K562 (cell line): ENCODE data around the gene PTPRB. TPM values are rescaled to one million over a fixed set of nuclear protein-coding genes. Genes with fewer than 3 reads are reported as not detected.
A peak's percentile ranks its signal among the peaks of the same experiment; 100 is the strongest.

Experiments
- ATAC-seq: fragments of 200-7000 bp; cut with Tn5 transposase; 3 replicates; pipeline ENCODE4 v1.9.1; 2020; ENCODE audit warnings: moderate library complexity
- BruUV-seq: library from RNA; stranded (reverse); fragments of 400-500 nt; replicated peaks from 2 replicates; lab custom pipeline; 2021; lab: Mats Ljungman, UMichigan
- CTCF ChIA-PET: fragments of 300-600 bp; formaldehyde crosslinking; extraction: SDS; loops from one replicate; lab custom pipeline; 2021; ENCODE audit warnings: low intra/inter-chr PET ratio; lab: Yijun Ruan, JAX
- POLR2A ChIA-PET: fragments of 300-600, 350-650 bp; sonication (Branson Sonifier 250); formaldehyde crosslinking; extraction: SDS; loops from one replicate; lab custom pipeline; 2021; ENCODE audit warnings: antibody characterized with exemption, inconsistent platforms; lab: Yijun Ruan, JAX
- DNase-seq, 4 experiments: peaks; one replicate each; pipeline versions ENCODE4 v3.0.0 to v3.0.0-alpha.2; 2011 to 2018; ENCODE audit warnings: low spot score in 3 of 4, mixed read lengths in 3 of 4; ENCODE audit errors: extremely low read depth in 1 of 4
- FAIRE-seq: peaks from 2 replicates; lab custom pipeline; 2011; peaks lifted over from hg19 to GRCh38; lab: Jason Lieb, UNC
- H2AFZ ChIP-seq: 2 replicates; pipeline ENCODE4 v1.6.0; 2011; ENCODE audit warnings: low read depth, low read length, control low read depth, inconsistent platforms
- H3K27ac ChIP-seq: fragments of 200-600 bp; 3 replicates; pipeline ENCODE4 v1.8.0; 2011; ENCODE audit warnings: low read depth, mild to moderate bottlenecking, control low read depth, inconsistent platforms, low read length, moderate library complexity, mixed read lengths; ENCODE audit errors: extremely low read depth
- H3K27me3 ChIP-seq, 2 experiments: fragments of 300-600 bp in 1 of 2; 2 replicates in 1 of 2; 3 replicates in 1 of 2; pipeline versions ENCODE4 v1.6.0 to v1.8.0; 2011; ENCODE audit warnings: inconsistent platforms in 2 of 2, low read length in 2 of 2, mild to moderate bottlenecking in 1 of 2, mixed read lengths in 1 of 2, moderate library complexity in 1 of 2; ENCODE audit not compliant: control insufficient read depth in 2 of 2, insufficient read depth in 2 of 2
- H3K36me3 ChIP-seq: fragments of 300-600 bp; 3 replicates; pipeline ENCODE4 v1.8.0; 2011; ENCODE audit warnings: mild to moderate bottlenecking, low read length, inconsistent platforms; ENCODE audit not compliant: control insufficient read depth, insufficient read depth
- H3K4me1 ChIP-seq, 2 experiments: fragments of 200-600 bp in 1 of 2; replicated peaks in 1 of 2; 2 replicates in 1 of 2; 3 replicates in 1 of 2; pipeline versions ENCODE4 v1.5.1 to v1.8.0; 2011; ENCODE audit warnings: inconsistent platforms in 2 of 2, low read length in 2 of 2, mild to moderate bottlenecking in 1 of 2, mixed read lengths in 1 of 2, moderate library complexity in 1 of 2; ENCODE audit not compliant: control insufficient read depth in 2 of 2, insufficient read depth in 2 of 2
- H3K4me2 ChIP-seq: 2 replicates; pipeline ENCODE4 v1.6.1; 2011; ENCODE audit warnings: low read length, control low read depth, inconsistent platforms, mixed read lengths; ENCODE audit not compliant: insufficient read depth
- H3K4me3 ChIP-seq: fragments of 200-600 bp; sonication (generic), shearing (Covaris generic); 2 replicates; pipeline ENCODE4 v1.5.1; 2016; ENCODE audit warnings: control low read depth, inconsistent platforms
- H3K79me2 ChIP-seq: fragments of 200-600 bp; 3 replicates; pipeline ENCODE4 v1.8.0; 2011; ENCODE audit warnings: low read length, inconsistent platforms; ENCODE audit not compliant: control insufficient read depth, insufficient read depth
- H3K9ac ChIP-seq, 2 experiments: 2 replicates each; pipeline versions ENCODE4 v1.6.0 to v1.6.1; 2011; ENCODE audit warnings: low read depth in 2 of 2, low read length in 2 of 2, control low read depth in 1 of 2, inconsistent platforms in 1 of 2, mild to moderate bottlenecking in 1 of 2, mixed read lengths in 1 of 2; ENCODE audit not compliant: insufficient read depth in 1 of 2
- H3K9me1 ChIP-seq: one replicate; pipeline ENCODE4 v1.6.0; 2011; ENCODE audit warnings: inconsistent platforms, mild to moderate bottlenecking, low read length, moderate library complexity; ENCODE audit not compliant: control insufficient read depth, insufficient read depth
- H3K9me3 ChIP-seq: replicated peaks from 2 replicates; pipeline ENCODE4 v1.5.1; 2011; ENCODE audit warnings: low read depth, low read length, inconsistent platforms; ENCODE audit not compliant: control insufficient read depth, insufficient read depth
- H4K20me1 ChIP-seq: replicated peaks from 2 replicates; pipeline ENCODE4 v1.6.1; 2011; ENCODE audit warnings: low read length, inconsistent platforms, mixed read lengths; ENCODE audit not compliant: control insufficient read depth, insufficient read depth
- CBX5 ChIP-seq: IDR thresholded peaks from 2 replicates; pipeline ENCODE4 v1.6.1; 2014; ENCODE audit warnings: low read depth, borderline replicate concordance
- SNIP1 ChIP-seq: fragments of 450-650 bp; IDR thresholded peaks from 2 replicates; pipeline ENCODE4 v1.7.1; 2017; ENCODE audit warnings: low read depth, mild to moderate bottlenecking
- ZC3H8 ChIP-seq: fragments of 450-650 bp; IDR thresholded peaks from 2 replicates; pipeline ENCODE4 v1.6.1; 2017
- WGBS: fragments of 100-300 bp; shearing (Covaris generic); methylation state at CpG from one replicate; pipeline ENCODE4 v1.1.6; 2016; ENCODE audit warnings: low coverage, mixed read lengths; ENCODE audit not compliant: insufficient coverage; ENCODE audit errors: missing lambda C conversion rate; 5-methylcytosine and 5-hydroxymethylcytosine counted together
- in situ Hi-C: fragments of 300-500 bp; cut with MboI; formaldehyde crosslinking; loops from 4 replicates; pipeline ENCODE4 v1.15.0; 2018; ENCODE audit warnings: inconsistent platforms, mixed read lengths
- intact Hi-C: fragments of 100-400 bp; cut with micrococcal nuclease; formaldehyde crosslinking; loops from 2 replicates; pipeline ENCODE4 v1.14.2; 2022
- polyA plus RNA-seq, 8 experiments: library from polyadenylated mRNA; depleted of rRNA in 4 of 8; stranded (reverse) in 5 of 8; unstranded in 3 of 8; fragments of >200 nt; fragmentation: Nextera tagmentation in 2 of 8; fragmentation: Illumina TruSeq in 1 of 8; extraction: Ambion mirVana in 2 of 8; extraction: Trizol in 1 of 8; gene quantifications; 2 replicates each; pipeline versions ENCODE4 v1.2.1 to v1.2.3, GENCODE V29; 2011 to 2014; ENCODE audit warnings: inconsistent platforms in 1 of 8, missing spikeins in 1 of 8
- total RNA-seq, 7 experiments: library from RNA; depleted of rRNA in 6 of 7; stranded (reverse); fragments of >200 nt in 6 of 7; fragmentation: Illumina TruSeq in 2 of 7; extraction: Trizol in 2 of 7; gene quantifications; 2 replicates each; pipeline versions ENCODE4 v1.2.1 to v1.2.3, GENCODE V29; 2011 to 2021; ENCODE audit warnings: low replicate concordance in 1 of 7
- TF ChIP-seq, protein P1 (sequence below): fragments of 450-650 bp; IDR thresholded peaks from 2 replicates; pipeline ENCODE4 v1.6.1; 2016; ENCODE audit warnings: missing biosample characterization, missing genetic modification characterization

PTPRB gene
- total and polyA plus RNA-seq, 9 of the 15 experiments (the other 6 are each of a cell fraction or from before 2014, with no cell fraction given): 0.46 to 5.9 (median 3.1) TPM

DNA sequence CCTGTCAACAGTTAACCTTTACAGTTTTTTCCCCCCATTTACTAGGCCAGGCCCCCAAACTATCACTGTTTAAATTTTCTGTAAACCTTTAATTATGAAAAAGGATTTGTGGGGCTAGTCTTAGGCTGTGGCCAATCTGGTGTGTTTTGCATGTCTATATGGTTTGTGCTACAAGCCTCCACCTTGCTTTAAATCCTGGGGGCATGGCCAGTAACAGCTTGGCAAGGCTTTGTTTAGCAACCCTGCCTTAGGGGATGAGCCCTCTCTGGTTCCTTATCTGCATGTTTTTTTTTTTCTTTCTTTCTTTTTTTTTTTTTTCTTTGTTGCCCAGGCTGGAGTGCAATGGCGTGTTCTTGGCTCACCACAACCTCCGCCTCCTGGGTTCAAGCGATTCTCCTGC is 168.5 kb downstream of the PTPRB start:
- Histone ChIP-seq H3K9me1 (no peaks in the 10 kb centered on the region), H3K27me3 (no peaks in the 10 kb centered on the region), H3K9me3 (peaks cover 4% of the 10 kb centered on the region), H3K36me3 (no peaks in the 10 kb centered on the region), H3K4me2 (peak overlapping the region; percentile 29; the same call in 1 of the 2 replicates), H2AFZ (no peak overlapping the region), H4K20me1 (no peaks in the 10 kb centered on the region), H3K4me1 (no peaks in the 10 kb centered on the region), H3K27ac (no peak overlapping the region), H3K4me3 (peak overlapping the region; percentile 17), H3K79me2 (no peaks in the 10 kb centered on the region), H3K9ac (no peak overlapping the region)
- in situ Hi-C loops (no loop called here), intact Hi-C loops (no loop called here)
- DNase-seq (no peak), FAIRE-seq (no peak), ATAC-seq (no peak)
- no peak for TF ChIP-seq SNIP1
- no peak for TF ChIP-seq CBX5
- TF ChIP-seq, protein P1, sequence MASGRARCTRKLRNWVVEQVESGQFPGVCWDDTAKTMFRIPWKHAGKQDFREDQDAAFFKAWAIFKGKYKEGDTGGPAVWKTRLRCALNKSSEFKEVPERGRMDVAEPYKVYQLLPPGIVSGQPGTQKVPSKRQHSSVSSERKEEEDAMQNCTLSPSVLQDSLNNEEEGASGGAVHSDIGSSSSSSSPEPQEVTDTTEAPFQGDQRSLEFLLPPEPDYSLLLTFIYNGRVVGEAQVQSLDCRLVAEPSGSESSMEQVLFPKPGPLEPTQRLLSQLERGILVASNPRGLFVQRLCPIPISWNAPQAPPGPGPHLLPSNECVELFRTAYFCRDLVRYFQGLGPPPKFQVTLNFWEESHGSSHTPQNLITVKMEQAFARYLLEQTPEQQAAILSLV: no peak
- TF ChIP-seq ZC3H8: no peak
- POLR2A ChIA-PET: interaction anchor here (0.6 to 1.5 kb wide), 3 partner anchors 8 to 196 kb away, joined by 3 to 5 read pairs (median 3); no protein-coding TSS in a partner anchor
- 0% methylated on average over 2 of the region's 3 CpGs for WGBS
- CTCF ChIA-PET: no interaction called here
- BruUV-seq: no TSS peak
